Immature natural killer cell (primary cell): ENCODE measurements around the gene TMA7B. TPM values are rescaled to one million over a fixed set of nuclear protein-coding genes. Genes with fewer than 3 reads are reported as not detected.

Experiments
- DNase-seq, 3 donors: peaks; one replicate each; pipeline ENCODE4 v3.0.0; 2022; ENCODE audit warnings: mixed read lengths in 1 of 3
- H3K27ac Mint-ChIP-seq, 6 donors: one replicate each; pipeline ENCODE4 v1.8.0; 2020; ENCODE audit warnings: mixed read lengths in 6 of 6, mild to moderate bottlenecking in 5 of 6, inconsistent platforms in 4 of 6, moderate library complexity in 3 of 6
- H3K27me3 Mint-ChIP-seq, 3 donors: one replicate each; pipeline ENCODE4 v1.8.0; 2020 to 2021; ENCODE audit warnings: low read depth in 3 of 3, mild to moderate bottlenecking in 3 of 3, mixed read lengths in 3 of 3, moderate library complexity in 3 of 3, inconsistent platforms in 1 of 3
- H3K36me3 Mint-ChIP-seq, 3 donors: one replicate each; pipeline ENCODE4 v1.8.0; 2020; ENCODE audit warnings: mixed read lengths in 3 of 3, inconsistent platforms in 2 of 3, mild to moderate bottlenecking in 2 of 3
- H3K4me1 Mint-ChIP-seq, 2 donors: one replicate each; pipeline ENCODE4 v1.8.0; 2020; ENCODE audit warnings: inconsistent platforms in 2 of 2, mild to moderate bottlenecking in 2 of 2, mixed read lengths in 2 of 2, moderate library complexity in 1 of 2
- H3K4me3 Mint-ChIP-seq, 5 donors: one replicate each; pipeline ENCODE4 v1.8.0; 2020; ENCODE audit warnings: mild to moderate bottlenecking in 5 of 5, mixed read lengths in 5 of 5, inconsistent platforms in 3 of 5, moderate library complexity in 3 of 5
- H3K9me3 Mint-ChIP-seq, 6 donors: one replicate each; pipeline ENCODE4 v1.8.0; 2020; ENCODE audit warnings: mild to moderate bottlenecking in 6 of 6, mixed read lengths in 6 of 6, inconsistent platforms in 4 of 6, moderate library complexity in 3 of 6
- polyA plus RNA-seq, 3 donors: library from polyadenylated mRNA; unstranded; fragments of 300-500 nt; fragmentation: Illumina TruSeq; gene quantifications; one replicate each; pipeline ENCODE4 v1.2.3, GENCODE V29; 2021

TMA7B gene
- polyA plus RNA-seq, 3 donors from 2014 or later, result 1.4 to 2.1 TPM; not detected in 1

- Mint-ChIP-seq H3K4me1 (peaks cover 15 to 19% of the 10 kb centered on the region in 2 donors), H3K4me3 (peak overlapping the region; percentile 44 to 79 (median 66)), H3K27me3 (peaks cover 7 to 14% (median 8%) of the 10 kb centered on the region in 3 donors), H3K9me3 (no peaks in the 10 kb centered on the region), H3K36me3 (peaks cover 0 to 4% (median 0%) of the 10 kb centered on the region in 3 donors), H3K27ac (peak overlapping the region in 3 of 6 donors; percentile 31 to 83 (median 71))
- peak; percentile 15 to 38 (median 16) for DNase-seq
Measured at GRCh38 chr22:40009292-40009774, 49.1 kb downstream of the TMA7B start.

DNA sequence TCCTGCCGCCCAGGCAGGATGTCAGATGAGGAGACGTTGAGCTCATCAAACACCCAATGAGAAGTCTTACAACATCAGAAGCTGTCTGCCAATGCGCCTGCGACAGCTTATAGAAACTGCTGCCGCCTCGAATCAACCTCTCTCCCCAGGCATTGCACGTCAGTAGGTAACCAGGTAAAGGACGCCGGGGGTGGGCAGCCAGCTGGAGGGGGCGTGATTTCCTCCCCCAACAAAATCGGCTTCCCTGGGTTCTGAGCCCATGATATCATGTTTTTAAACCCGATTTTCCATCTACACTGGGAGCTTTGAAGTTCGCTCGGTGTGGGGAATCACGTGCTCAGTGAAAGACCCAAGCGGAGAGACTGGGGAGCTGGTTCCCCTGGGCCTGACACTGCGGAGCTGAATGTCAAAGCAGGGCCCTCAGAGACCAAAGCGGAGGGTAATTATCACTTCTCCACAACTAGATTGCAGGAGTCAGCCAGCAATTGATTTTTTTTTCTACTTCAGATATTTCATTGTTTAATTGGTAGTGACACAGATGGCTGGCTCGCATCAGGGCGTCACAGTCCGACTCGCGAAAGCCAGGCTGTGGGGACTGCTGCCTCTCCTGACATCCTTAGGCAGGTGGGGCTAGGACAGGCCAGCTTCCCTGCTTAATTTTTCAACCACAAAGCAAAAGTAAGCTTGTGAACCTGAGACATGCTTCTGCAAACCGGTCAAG, 49.9 kb downstream of the TMA7B start:
- Mint-ChIP-seq H3K4me3 (peak overlapping the region in 3 of 5 donors; percentile 18 to 79 (median 55)), H3K27me3 (peaks cover 7 to 16% (median 8%) of the 10 kb centered on the region in 3 donors), H3K27ac (peak overlapping the region in 1 of 6 donors; percentile 83), H3K36me3 (peaks cover 0 to 4% (median 0%) of the 10 kb centered on the region in 3 donors), H3K9me3 (no peaks in the 10 kb centered on the region), H3K4me1 (peaks cover 15 to 19% of the 10 kb centered on the region in 2 donors)
- DNase-seq, result no peak

- H3K4me3 Mint-ChIP-seq, result no peak overlapping the region
- no peak overlapping the region for H3K27ac Mint-ChIP-seq
- no peak for DNase-seq
- peaks cover 15 to 19% of the 10 kb centered on the region in 2 donors for H3K4me1 Mint-ChIP-seq
- H3K27me3 Mint-ChIP-seq, result peaks cover 7 to 17% (median 12%) of the 10 kb centered on the region in 3 donors
- no peaks in the 10 kb centered on the region for H3K9me3 Mint-ChIP-seq
- peaks cover 0 to 4% (median 0%) of the 10 kb centered on the region in 3 donors for H3K36me3 Mint-ChIP-seq
Measured at GRCh38 chr22:40010746-40011145, 50.5 kb downstream of the TMA7B start.

Other genes with a start within 250 kb of the TMA7B start
- gene ENTHD1, start 66.6 kb upstream of the TMA7B start, polyA plus RNA-seq, result not detected
- 10 to 100 TPM; 41.7 to 67.5 (median 46.0) TPM for gene GRAP2, start 59.3 kb upstream of the TMA7B start, polyA plus RNA-seq
- not detected for gene FAM83F, start 34.6 kb downstream of the TMA7B start, polyA plus RNA-seq
- gene TNRC6B, start 217.5 kb downstream of the TMA7B start, polyA plus RNA-seq, result 10 to 100 TPM; 12.9 to 90.1 (median 29.7) TPM